H9 (cell line): Measurements from ENCODE around the gene CNDP2. TPM values are rescaled to one million over a fixed set of nuclear protein-coding genes. Genes with fewer than 3 reads are reported as not detected.

Experiments
- DNase-seq: peaks from one replicate; pipeline ENCODE4 v3.0.0-alpha.2; 2017
- H2AFZ ChIP-seq: one replicate; pipeline ENCODE4 v1.6.1; 2013; ENCODE audit warnings: mild to moderate bottlenecking, low read length, control low read depth, moderate library complexity
- H2AK5ac ChIP-seq: 2 replicates; pipeline ENCODE4 v1.6.1; 2013; ENCODE audit warnings: low read length, control low read depth, mixed read lengths; ENCODE audit not compliant: insufficient read length
- H2BK120ac ChIP-seq: one replicate; pipeline ENCODE4 v1.6.1; 2013; ENCODE audit warnings: low read depth, mild to moderate bottlenecking, low read length, control low read depth, inconsistent platforms; ENCODE audit not compliant: poor library complexity, severe bottlenecking
- H2BK12ac ChIP-seq: 2 replicates; pipeline ENCODE4 v1.6.1; 2013; ENCODE audit warnings: low read length, control low read depth, mixed read lengths, low read depth; ENCODE audit not compliant: insufficient read length
- H2BK15ac ChIP-seq: 2 replicates; pipeline ENCODE4 v1.6.1; 2013; ENCODE audit warnings: low read depth, low read length, control low read depth
- H2BK20ac ChIP-seq: one replicate; pipeline ENCODE4 v1.6.1; 2013; ENCODE audit warnings: low read depth, mild to moderate bottlenecking, low read length, control low read depth, inconsistent platforms; ENCODE audit not compliant: poor library complexity, severe bottlenecking
- H2BK5ac ChIP-seq: 2 replicates; pipeline ENCODE4 v1.6.1; 2013; ENCODE audit warnings: low read length, control low read depth, mixed read lengths; ENCODE audit not compliant: insufficient read length
- H3K14ac ChIP-seq: 2 replicates; pipeline ENCODE4 v1.6.1; 2013; ENCODE audit warnings: low read length, control low read depth; ENCODE audit not compliant: insufficient read depth
- H3K18ac ChIP-seq: 2 replicates; pipeline ENCODE4 v1.6.1; 2013; ENCODE audit warnings: low read depth, mild to moderate bottlenecking, mixed read lengths, low read length, control low read depth; ENCODE audit not compliant: insufficient read length
- H3K23ac ChIP-seq: 2 replicates; pipeline ENCODE4 v1.6.1; 2013; ENCODE audit warnings: low read length, control low read depth, mixed read lengths, low read depth; ENCODE audit not compliant: insufficient read length
- H3K23me2 ChIP-seq: 2 replicates; pipeline ENCODE4 v1.6.1; 2013; ENCODE audit warnings: low read depth, mild to moderate bottlenecking, mixed read lengths, low read length, control low read depth; ENCODE audit not compliant: insufficient read length, poor library complexity, severe bottlenecking
- H3K27ac ChIP-seq: 2 replicates; pipeline ENCODE4 v1.5.1; 2013; ENCODE audit warnings: low read length, control low read depth, mixed read lengths, low read depth; ENCODE audit not compliant: insufficient read length
- H3K27me3 ChIP-seq: 2 replicates; pipeline ENCODE4 v1.6.1; 2013; ENCODE audit warnings: low read length, control low read depth, inconsistent platforms; ENCODE audit not compliant: insufficient read depth
- H3K4ac ChIP-seq: 2 replicates; pipeline ENCODE4 v1.6.1; 2013; ENCODE audit warnings: low read depth, mild to moderate bottlenecking, control low read depth, inconsistent platforms, low read length, moderate library complexity
- H3K4me1 ChIP-seq: 2 replicates; pipeline ENCODE4 v1.6.1; 2013; ENCODE audit warnings: low read length, control low read depth, inconsistent platforms; ENCODE audit not compliant: insufficient read depth
- H3K4me2 ChIP-seq: 2 replicates; pipeline ENCODE4 v1.6.1; 2013; ENCODE audit warnings: low read length, control low read depth, mixed read lengths; ENCODE audit not compliant: insufficient read length, insufficient read depth
- H3K56ac ChIP-seq: 2 replicates; pipeline ENCODE4 v1.6.1; 2013; ENCODE audit warnings: low read depth, mild to moderate bottlenecking, mixed read lengths, low read length, control low read depth; ENCODE audit not compliant: insufficient read length
- H3K79me1 ChIP-seq: 2 replicates; pipeline ENCODE4 v1.6.1; 2013; ENCODE audit warnings: low read depth, mild to moderate bottlenecking, moderate library complexity, low read length, control low read depth, inconsistent platforms; ENCODE audit not compliant: insufficient read depth, poor library complexity, severe bottlenecking
- H3K79me2 ChIP-seq: 2 replicates; pipeline ENCODE4 v1.6.1; 2013; ENCODE audit warnings: low read length, control low read depth, inconsistent platforms; ENCODE audit not compliant: insufficient read depth
- H3K9ac ChIP-seq: 2 replicates; pipeline ENCODE4 v1.6.1; 2013; ENCODE audit warnings: low read length, control low read depth, mixed read lengths; ENCODE audit not compliant: insufficient read length; ENCODE audit errors: extremely low read depth
- H3K9me3 ChIP-seq: one replicate; pipeline ENCODE4 v1.6.1; 2013; ENCODE audit warnings: low read depth, low read length, inconsistent platforms; ENCODE audit not compliant: control insufficient read depth
- H3T11ph ChIP-seq: one replicate; pipeline ENCODE4 v1.6.1; 2013; ENCODE audit warnings: mild to moderate bottlenecking, low read length, control low read depth, inconsistent platforms
- H4K20me1 ChIP-seq: one replicate; pipeline ENCODE4 v1.6.1; 2013; ENCODE audit not compliant: control insufficient read depth, insufficient read length, insufficient read depth
- H4K5ac ChIP-seq: 2 replicates; pipeline ENCODE4 v1.6.1; 2013; ENCODE audit warnings: low read depth, mild to moderate bottlenecking, mixed read lengths, low read length, control low read depth; ENCODE audit not compliant: insufficient read length
- H4K8ac ChIP-seq: replicated peaks from 2 replicates; pipeline ENCODE4 v1.6.1; 2013; ENCODE audit warnings: low read length, control low read depth, mixed read lengths, low read depth; ENCODE audit not compliant: insufficient read length
- H4K91ac ChIP-seq: 2 replicates; pipeline ENCODE4 v1.6.1; 2013; ENCODE audit warnings: low read depth, mild to moderate bottlenecking, moderate library complexity, mixed read lengths, low read length, control low read depth; ENCODE audit not compliant: insufficient read length
- H3K27ac Mint-ChIP-seq, 3 experiments: 2 replicates in 2 of 3; 3 replicates in 1 of 3; pipeline ENCODE4 v1.8.0; 2020 to 2021; ENCODE audit warnings: mixed read lengths in 3 of 3, mild to moderate bottlenecking in 1 of 3, moderate library complexity in 1 of 3
- H3K27me3 Mint-ChIP-seq: 2 replicates; pipeline ENCODE4 v1.8.0; 2021; ENCODE audit warnings: low read depth, mild to moderate bottlenecking, moderate library complexity, mixed read lengths
- H3K36me3 Mint-ChIP-seq, 3 experiments: 2 replicates in 2 of 3; 3 replicates in 1 of 3; pipeline ENCODE4 v1.8.0; 2020 to 2021; ENCODE audit warnings: low read depth in 3 of 3, mixed read lengths in 3 of 3; ENCODE audit not compliant: insufficient read depth in 1 of 3
- H3K4me1 Mint-ChIP-seq, 2 experiments: 2 replicates each; pipeline ENCODE4 v1.8.0; 2020; ENCODE audit warnings: mixed read lengths in 2 of 2
- H3K4me3 Mint-ChIP-seq, 2 experiments: 2 replicates in 1 of 2; 3 replicates in 1 of 2; pipeline ENCODE4 v1.8.0; 2020 to 2021; ENCODE audit warnings: mild to moderate bottlenecking in 2 of 2, mixed read lengths in 2 of 2, moderate library complexity in 1 of 2
- H3K9me3 Mint-ChIP-seq, 2 experiments: 2 replicates in 1 of 2; 3 replicates in 1 of 2; pipeline ENCODE4 v1.8.0; 2020; ENCODE audit warnings: mild to moderate bottlenecking in 2 of 2, mixed read lengths in 2 of 2, moderate library complexity in 1 of 2
- WGBS: extraction: QIAGEN DNeasy Blood & Tissue Kit; methylation state at CpG from one replicate; pipeline ENCODE4 v1.1.7; 2013; ENCODE audit warnings: missing lambda C conversion rate, low lambda C conversion rate, mixed read lengths; ENCODE audit not compliant: insufficient read length; ENCODE audit errors: extremely low coverage; 5-methylcytosine and 5-hydroxymethylcytosine counted together
- total RNA-seq: library from RNA; stranded (reverse); gene quantifications from 2 replicates; pipeline ENCODE4 v1.2.1, GENCODE V29; 2021
- TF ChIP-seq, protein P1 (sequence below): fragments of 200-600 bp; sonication (generic); conservative IDR thresholded peaks from 3 replicates; pipeline ENCODE4 v1.8.0; 2021; ENCODE audit warnings: antibody characterized with exemption, mild to moderate bottlenecking

The CNDP2 gene
- total RNA-seq, 1 experiment from 2014 or later: 212 TPM

DNA sequence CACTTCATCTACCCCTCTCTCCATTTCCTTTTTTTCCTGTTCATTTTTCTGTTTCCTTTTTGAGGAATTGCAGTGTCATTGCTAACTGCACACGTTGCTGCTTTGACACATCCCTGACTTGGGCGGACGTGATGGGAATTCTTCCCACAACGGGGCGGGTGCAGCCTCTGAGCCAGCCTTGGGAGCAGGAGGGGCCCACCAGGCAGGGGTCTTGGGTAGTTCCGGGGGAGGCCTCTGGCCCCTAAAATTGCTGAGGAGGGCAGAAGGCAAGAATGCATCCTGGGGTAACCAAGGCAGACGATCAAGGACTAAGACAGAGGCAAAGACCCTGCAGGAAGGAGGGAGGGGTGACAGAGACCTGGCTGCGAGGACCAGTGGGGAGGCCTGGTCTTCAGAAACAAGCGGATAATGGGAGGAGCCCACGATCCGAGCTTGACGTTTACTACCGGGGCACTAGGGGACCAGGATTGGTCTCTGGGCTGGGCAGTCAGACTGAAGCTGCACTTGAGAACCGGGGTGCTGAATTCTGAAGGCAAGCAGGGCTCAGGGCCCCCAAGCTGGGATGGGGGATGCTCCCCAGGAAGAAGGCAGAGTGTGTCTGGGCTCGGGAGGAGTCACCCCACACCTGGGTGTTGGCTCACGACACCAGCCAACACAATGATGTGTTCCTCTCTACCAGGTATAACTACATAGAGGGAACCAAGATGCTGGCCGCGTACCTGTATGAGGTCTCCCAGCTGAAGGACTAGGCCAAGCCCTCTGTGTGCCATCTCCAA is 23.3 kb downstream of the CNDP2 start:
- H2BK15ac ChIP-seq: no peak overlapping the region
- H3K56ac ChIP-seq: no peak overlapping the region
- no peak overlapping the region for H3T11ph ChIP-seq
- H2AK5ac ChIP-seq: no peak overlapping the region
- no peak overlapping the region for H3K4ac ChIP-seq
- H3K27me3 ChIP-seq: no peaks in the 10 kb centered on the region
- H3K79me1 ChIP-seq: no peaks in the 10 kb centered on the region
- H3K79me2 ChIP-seq: no peaks in the 10 kb centered on the region
- H3K14ac ChIP-seq: no peak overlapping the region
- no peak overlapping the region for H4K91ac ChIP-seq
- no peak overlapping the region for H3K4me2 ChIP-seq
- H2BK12ac ChIP-seq: no peak overlapping the region
- H3K18ac ChIP-seq: no peak overlapping the region
- Mint-ChIP-seq H3K36me3 (peaks cover 70 to 86% (median 85%) of the 10 kb centered on the region in 3 experiments), H3K27ac (peak overlapping the region in 1 of 3 experiments; percentile 80; a peak in 2 of 7 replicates), H3K9me3 (peaks cover 5 to 19% of the 10 kb centered on the region in 2 experiments; a peak in 3 of 5 replicates), H3K27me3 (peaks cover 1% of the 10 kb centered on the region; the same call in 1 of the 2 replicates), H3K4me1 (peaks cover 0 to 5% of the 10 kb centered on the region in 2 experiments; a peak in 1 of 4 replicates), H3K4me3 (no peak overlapping the region; a peak in 1 of 5 replicates)
- H3K9me3 ChIP-seq: no peaks in the 10 kb centered on the region
- H4K5ac ChIP-seq: no peak overlapping the region
- no peaks in the 10 kb centered on the region for H3K4me1 ChIP-seq
- no CpG with 5 or more reads among the region's 18 CpGs for WGBS
- no peaks in the 10 kb centered on the region for H4K20me1 ChIP-seq
- no peak overlapping the region for H2AFZ ChIP-seq
- no peak overlapping the region for H3K27ac ChIP-seq
- no peak overlapping the region for H2BK5ac ChIP-seq
- no peak overlapping the region for H2BK120ac ChIP-seq
- DNase-seq: peak; percentile 15
- no peak overlapping the region for H3K23ac ChIP-seq
- H3K9ac ChIP-seq: no peak overlapping the region
- H4K8ac ChIP-seq: no peak overlapping the region
- TF ChIP-seq, protein P1, sequence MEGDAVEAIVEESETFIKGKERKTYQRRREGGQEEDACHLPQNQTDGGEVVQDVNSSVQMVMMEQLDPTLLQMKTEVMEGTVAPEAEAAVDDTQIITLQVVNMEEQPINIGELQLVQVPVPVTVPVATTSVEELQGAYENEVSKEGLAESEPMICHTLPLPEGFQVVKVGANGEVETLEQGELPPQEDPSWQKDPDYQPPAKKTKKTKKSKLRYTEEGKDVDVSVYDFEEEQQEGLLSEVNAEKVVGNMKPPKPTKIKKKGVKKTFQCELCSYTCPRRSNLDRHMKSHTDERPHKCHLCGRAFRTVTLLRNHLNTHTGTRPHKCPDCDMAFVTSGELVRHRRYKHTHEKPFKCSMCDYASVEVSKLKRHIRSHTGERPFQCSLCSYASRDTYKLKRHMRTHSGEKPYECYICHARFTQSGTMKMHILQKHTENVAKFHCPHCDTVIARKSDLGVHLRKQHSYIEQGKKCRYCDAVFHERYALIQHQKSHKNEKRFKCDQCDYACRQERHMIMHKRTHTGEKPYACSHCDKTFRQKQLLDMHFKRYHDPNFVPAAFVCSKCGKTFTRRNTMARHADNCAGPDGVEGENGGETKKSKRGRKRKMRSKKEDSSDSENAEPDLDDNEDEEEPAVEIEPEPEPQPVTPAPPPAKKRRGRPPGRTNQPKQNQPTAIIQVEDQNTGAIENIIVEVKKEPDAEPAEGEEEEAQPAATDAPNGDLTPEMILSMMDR: no peak
- H2BK20ac ChIP-seq: no peak overlapping the region
- H3K23me2 ChIP-seq: no peaks in the 10 kb centered on the region
